ENCODE data around the gene PKD1L1.

DNA sequence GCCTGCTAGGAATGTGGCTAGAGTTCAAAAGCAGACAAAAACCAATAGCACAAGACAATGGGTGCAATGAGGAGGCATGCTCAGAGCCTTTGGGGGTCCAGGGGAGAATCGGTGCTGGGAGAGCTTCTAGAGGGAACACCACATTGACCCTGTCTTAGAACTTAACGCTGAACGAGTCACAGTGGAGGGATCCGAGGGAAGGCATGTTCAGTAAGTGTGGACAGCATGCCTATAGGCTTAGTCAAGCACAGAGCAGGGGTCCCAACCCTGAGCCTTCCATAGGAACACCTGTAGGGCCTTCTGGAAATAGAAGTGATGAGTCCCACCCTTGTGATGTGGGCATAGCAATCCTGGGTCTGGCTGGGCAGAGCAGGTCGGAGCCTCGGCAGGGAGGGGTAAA, 148.7 kb downstream of the PKD1L1 start:
- TF ChIP-seq CTCF (IDR thresholded peaks at IDR 0.05) (no peak), POLR2A (IDR thresholded peaks at IDR 0.05) (no peak)

All from adrenal gland (tissue), 5 donors.